Stimulated activated CD4-positive, alpha-beta T cell treated with anti-CD3 and anti-CD28 coated beads, TNF-alpha, amount 100 ng/mL, for 1 hour (primary cell): ENCODE data around the gene ZNF827.

Source experiments
- DNase-seq, 3 donors: peaks; one replicate each; pipeline ENCODE4 v3.0.0-alpha.2; 2020; ENCODE audit warnings: low read depth in 3 of 3, low spot score in 1 of 3

The ZNF827 gene

DNA sequence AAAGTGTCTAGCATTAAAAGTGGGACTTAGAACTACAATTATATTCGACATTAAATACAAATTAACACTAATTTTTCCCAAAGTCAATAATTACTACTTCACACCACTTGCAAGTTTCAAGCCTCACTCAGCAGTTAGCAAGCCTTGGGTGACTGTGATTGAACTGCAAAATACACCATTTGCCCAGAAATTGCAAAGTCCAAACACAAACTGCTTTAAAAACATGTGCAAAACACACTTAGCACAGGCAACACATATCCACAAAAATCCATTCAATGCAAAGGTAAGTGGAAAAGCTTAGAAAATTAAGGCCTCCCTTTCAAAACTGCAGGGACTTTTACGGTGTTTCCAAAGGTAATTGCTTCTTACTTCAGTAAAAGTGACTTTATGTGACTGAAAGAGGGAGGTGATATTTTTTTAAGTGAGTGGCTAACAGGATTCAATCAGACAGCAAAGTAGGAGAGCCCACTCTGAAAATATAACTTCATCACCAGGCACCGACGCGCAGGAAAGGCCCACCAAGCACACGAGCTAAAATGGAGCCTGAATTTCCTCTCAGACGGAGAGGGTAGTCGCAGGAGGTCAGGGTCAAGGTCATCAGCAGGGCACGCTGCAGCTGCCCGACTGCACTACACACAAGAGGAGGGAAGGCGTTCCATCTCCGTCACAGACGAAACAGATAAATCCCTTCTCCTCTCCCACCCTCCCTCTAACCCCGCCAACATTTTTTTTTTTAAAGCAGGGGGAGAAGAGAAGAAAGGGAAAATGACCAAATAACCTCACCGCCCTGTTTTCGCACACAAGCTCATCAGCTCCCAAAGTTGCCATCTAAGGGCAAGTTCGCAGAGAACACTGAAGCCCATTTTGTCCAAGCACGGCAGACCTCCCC, 3.1 kb downstream of the ZNF827 start:
- no peak for DNase-seq

DNA sequence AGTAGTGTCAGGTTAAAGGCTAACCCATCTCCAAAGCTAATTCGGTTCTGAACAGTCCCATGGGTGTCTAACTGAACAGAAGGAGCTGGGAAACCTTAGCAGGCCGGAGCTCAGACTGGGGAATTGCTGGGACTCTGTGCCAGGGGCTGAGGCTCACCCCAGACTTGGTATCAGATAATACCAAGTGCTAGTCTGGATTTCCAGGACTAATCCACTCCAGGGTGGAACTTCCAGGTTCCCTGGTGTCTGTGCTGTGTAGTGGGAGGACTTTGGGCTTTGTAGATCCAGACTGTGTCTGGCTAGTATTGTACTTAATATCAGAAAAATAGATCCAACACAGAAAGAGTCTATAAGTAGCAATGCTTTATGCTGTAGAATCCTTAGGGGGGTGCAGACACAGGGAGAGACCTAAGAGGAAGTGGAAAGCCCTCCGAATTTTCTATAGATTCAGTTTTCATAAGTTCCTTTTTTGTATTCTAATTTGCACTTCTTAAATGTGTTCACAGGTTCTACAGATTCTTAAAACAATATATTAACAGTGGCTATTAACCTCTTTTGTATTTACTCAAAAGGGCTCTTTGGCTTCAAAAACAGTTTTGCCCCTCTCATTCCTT, 4.1 kb downstream of the ZNF827 start:
- no peak for DNase-seq

DNA sequence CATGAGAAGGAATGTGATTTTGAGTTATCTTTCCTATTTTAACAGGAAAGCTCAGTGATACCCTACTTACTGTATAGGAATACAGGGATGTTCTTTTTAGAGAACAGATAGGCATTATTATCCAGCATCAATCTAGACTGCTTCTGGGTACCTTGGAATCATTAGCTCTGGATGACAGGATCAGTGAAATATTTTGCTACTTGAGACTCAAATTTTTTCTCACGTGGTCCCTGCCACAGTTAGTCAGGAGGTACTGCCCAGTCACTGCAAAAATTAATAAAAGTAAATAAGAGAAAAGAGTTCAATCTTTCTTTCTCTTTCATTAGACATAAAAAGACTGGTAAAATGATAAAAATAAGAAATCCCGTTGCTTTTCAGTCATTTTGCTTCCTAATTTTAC, 5.5 kb downstream of the ZNF827 start:
- no peak for DNase-seq

DNA sequence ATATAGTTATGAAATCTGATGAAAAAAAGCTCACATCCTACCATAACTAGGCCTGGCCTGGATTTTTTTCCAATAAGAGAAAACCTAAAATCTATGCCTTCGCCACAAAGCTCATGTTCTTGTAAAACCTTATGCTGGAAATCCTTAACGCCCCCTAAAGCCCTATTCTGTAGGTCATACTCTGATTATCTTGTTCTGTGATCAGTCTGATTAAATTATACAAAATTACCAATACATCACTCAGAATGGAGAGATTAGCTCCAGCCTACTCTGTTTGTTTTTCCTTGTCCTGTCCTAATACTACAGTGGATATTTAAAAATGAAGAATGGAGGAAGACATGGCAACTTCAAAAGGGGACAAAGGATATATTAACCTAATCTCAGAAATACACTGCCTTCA, 7.2 kb downstream of the ZNF827 start:
- no peak for DNase-seq

DNA sequence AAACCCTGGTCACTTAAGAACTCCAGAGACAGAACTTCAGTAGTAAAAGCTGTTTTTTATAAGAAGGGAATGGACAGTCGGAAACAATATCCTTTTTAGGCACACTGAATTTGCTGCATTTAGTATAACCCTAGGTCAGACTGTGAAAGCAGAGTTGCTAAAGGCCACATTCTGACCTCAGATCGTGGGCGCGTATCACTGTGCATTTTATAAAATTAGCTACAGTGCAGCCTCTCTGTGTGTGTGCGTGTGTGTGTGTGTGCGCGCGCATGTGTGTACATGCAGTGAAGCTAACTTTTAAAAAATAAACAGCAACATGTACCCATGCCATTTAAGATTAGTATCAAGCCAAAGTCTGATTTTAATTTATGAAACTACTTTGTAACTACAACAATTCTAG, 8.0 kb downstream of the ZNF827 start:
- no peak for DNase-seq

DNA sequence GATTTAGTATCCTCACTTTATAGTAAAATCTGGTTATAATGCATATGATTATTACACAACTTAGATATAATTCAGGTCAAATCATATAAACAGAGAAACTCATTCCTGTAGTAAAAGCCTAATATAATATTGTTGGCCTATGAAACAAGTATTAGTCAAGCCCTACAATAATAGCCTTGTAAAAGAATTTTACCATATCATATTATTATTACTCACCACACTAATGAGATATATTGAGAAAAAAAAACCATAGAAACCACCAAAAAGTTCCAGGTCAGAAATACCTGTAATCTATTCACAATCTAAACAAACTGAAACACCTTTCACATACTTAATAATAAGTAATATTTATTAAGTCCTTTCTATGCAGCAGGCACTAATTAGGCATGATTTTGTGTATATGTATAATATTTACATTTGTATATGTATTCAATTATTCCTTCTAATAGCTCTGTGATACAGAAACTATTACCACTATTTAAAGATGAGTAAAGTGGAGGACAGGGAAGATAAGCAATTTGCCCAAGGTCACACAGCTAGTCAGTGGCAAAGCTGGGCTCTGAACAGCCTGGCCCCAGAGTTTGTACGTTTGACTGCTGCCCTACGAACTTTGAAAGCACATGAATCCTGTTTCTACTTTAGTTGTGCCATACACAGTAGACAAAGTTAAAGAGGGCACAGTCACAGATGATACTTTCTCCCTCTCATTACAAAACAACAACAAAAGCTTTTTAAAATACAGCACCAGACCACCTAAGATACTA, 9.0 kb downstream of the ZNF827 start:
- no peak for DNase-seq

DNA sequence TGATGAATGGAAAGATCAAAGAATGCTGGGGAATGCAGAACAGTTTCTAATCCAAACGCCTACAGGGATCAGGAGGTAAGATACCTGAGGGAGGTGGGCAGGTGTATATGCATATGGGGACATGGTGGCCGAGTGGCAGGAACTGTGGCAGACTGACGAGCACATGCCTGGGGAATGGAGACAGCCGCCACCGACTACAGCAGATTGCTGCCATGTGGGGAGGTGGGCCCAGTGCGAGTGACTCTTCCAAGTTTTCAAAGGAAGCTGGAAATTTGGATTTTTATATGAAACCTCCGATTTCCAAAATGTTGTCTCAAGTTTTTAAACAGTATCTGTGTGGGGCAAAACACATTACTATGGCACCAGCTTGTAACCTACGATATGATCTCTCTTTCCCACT, 9.9 kb downstream of the ZNF827 start:
- DNase-seq: no peak

DNA sequence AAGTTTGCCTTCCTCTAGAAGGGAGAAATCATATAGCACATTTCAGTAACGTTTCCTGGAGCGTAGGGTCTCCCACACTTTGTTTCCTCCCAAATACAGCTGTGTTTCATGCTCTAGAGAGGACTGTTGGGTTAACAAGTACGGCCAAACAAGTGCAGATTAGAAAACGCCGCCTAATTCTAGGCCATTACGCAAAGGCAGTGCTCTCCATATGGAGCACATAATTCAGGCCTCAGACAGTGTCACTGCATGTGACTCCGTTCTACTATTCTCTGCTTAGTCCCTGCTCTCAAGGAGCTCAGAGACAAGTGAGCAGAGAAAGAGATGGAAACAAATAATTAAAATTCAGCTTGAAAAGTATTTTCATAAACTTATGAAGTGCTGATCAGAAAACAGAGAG, 11.6 kb downstream of the ZNF827 start:
- no peak for DNase-seq

DNA sequence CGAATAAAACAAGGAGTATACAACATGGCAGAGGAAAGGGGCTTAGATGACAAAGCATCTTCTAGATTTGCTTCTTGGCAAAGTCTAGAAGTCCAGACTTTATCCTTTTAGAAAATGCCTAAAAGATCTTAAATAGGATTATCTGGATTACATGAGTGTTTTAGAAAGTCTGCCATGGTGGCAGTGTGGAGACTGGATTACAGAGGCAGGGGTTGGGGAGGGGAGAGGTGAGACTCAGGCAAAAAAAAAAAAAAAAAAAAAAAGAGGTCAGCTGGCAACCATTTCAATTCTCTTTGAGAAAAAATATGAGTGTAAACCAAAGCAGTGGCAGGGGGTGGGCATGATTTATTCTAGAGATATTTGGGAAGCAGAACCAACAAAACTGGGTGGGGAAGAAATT, 17.4 kb downstream of the ZNF827 start:
- no peak for DNase-seq

DNA sequence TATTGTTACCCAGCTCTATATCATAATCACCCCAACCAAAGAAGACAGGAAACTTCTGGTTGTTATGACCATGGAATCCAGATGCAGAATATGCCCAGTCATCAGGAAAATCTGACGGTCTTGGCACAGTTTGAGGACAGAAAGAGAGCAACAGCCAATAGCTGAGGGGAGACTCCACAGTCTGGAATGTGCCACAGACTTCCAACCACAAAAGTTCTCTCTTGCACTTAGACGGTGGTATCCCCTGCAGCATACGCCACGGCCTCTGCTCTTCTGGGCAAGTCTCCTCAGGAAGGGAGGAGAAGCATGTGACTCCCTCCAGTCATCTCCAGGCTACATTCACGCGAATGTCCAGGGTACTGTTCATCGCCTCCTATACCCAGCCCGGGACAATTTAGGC, 18.4 kb downstream of the ZNF827 start:
- no peak for DNase-seq

DNA sequence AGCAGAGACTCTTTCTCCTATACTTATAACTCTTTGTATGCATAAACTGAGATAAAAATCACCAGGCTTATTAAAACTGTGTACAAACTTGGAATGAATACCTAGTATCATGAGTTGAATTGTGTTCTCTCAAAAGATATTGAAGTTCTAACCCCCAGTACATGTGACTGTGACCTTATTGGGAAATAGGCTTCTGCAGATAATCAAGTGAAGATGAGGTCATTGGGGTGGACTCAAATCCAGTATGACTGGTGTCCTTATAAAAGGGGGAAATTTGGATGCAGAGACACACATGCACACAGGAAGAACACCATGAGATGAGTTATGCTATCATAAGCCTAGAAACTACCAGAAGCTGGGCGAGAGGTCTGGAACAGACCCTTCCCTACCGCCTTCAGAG, 26.2 kb downstream of the ZNF827 start:
- no peak for DNase-seq

DNA sequence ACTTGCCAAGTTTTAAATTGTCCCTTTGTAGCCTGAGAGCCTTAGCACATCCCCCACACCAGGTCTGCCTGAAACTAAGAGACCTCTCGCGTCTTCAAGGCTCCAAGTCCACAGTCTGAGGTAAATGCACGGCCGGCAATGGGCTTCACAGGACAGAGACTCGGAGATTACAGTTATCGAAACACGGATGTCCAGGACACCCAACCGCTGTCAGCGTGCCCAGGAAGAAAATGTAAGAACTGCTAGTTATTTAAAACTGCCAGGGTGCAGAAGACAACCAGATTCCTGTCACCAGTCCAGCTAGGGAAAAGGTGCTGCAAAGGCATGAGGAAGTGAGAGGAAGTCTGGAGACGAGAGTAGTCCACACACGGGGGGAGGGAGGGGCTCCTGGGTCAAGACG, 28.9 kb downstream of the ZNF827 start:
- no peak for DNase-seq

DNA sequence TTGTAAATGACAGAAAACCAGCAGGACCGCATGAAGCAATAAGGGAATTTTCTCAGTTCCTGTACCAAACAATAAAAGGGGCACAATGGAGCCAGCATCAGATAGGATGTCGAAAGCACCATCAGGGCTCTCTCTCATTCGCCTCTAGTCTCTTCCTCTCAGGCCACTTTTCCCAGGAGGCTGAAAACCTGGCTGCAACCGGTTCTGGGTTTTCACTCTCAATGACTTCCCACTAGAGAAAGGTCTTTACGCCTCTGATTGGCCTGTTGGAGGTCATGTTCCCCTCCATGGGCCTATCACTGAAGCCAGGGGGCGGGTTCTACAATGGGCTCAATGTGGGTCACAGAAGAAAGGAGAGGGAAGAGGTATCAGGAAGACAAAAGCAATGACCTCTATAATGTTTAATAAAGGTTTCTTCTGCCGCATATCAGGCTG, 29.3 kb downstream of the ZNF827 start:
- DNase-seq: no peak

DNA sequence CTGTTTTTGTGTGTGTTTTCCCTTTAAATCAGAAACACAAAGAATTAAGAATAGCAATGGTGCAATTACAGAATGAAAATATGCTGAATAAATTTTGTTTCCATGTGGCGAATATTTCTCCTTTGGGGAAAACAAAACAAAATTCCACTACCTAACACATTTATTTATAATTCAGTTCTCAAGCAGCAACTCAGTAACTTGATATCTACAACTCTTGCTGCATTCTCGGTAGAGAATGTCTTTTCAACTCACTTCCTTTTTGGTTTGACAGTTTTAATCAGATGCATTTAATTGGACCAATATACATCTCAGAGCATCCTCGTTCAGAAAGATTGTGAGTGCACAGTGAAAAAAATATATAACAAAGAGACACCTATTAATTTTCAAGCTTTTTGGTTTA, 30.8 kb downstream of the ZNF827 start:
- DNase-seq: no peak

DNA sequence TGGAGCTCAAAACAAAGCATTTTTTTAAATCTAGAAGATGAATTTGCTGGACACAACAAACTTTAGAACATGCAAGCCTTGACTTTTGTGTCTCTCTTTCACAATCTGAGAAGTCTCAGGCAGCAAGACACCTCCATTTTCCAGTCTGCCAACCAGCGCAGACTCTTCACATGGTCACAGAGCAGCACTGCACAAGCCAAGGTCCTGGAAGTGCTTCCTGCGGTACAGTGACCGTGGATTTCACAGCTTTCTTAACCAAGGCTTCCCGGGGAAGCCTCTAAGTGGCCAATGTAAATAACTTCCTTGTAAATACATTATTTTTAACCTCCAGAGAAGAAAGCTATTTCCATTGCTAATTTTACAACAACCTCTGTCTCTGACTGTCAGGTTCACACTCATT, 31.2 kb downstream of the ZNF827 start:
- DNase-seq: no peak

DNA sequence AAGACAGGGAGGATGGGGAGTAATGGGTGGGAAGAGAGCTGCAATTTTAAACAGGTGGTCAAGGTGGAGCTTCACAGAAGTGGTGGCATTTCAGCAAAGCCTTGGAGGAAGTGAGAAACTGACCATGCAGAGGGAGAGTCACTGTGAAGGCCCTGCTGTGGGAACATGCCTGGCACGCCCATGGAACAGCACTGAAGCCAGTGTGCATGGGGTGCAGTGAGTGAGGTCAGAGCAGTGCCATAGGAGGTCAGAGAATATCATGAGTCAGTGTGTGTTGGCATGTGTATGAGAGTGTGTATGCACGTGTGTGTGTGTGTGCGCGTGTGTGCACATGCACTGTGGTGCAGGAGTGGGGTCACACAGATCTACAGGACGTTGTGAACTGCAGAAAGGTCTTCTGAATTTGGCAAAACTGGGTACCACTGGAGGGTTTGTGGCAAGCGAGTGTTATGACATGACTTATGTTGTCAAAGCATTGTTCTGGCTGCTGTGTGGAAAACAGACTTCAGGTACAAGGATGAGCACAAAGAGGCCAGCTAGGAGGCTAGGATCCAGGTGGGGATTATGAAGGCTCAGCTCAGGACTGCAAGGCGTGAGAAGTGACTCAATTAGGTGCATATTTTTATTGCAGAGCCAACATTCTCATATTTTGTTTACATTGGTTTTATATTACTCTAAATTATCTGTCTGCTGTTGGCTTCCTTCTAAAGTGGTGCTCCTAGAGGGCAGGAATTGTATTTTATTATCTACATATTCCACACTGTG, 34.0 kb downstream of the ZNF827 start:
- no peak for DNase-seq

DNA sequence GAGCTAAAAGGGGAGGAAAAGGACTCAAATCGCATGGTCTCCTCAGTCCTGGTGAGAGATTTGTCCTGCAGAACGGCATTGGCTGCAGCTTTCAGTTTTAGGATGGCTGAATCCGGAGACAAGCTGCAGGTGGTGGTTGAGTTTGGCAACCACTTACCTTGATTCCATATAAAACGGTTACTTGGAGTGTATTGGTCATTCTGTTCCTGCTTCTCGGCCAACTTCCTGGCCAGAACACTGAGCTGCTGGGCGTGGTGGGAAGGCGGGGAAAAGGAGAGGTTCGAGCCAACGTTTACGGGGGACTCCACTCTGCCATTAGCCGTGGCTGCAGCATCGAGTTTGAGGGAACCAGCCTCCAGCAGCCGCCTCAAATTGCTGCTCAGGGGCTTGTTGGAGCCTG, 36.1 kb downstream of the ZNF827 start:
- no peak for DNase-seq

DNA sequence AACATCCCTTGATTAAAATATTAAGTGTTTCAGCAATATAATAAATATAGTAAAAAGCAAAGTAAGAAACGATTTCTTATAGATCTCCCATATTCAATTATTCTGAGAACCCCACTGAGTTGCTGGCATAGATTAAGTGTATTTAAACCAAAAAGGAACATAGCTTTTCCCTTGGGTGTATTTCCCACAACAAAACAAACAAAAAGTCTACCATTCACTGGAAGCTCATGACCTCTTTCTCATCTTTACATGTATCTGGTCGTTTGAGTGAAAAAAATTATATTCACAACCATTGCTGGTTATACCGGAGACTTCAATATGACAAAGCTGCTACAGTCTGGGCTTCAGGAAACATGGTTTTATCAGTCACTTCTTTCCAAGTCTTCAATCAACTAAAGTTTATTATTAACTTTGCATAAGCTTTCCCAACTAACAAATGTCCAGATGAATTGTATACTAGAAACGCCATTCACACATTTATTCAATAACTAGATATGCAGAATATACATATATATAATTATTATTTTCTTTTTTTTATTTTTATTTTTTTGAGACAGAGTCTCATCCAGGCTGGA, 38.6 kb downstream of the ZNF827 start:
- no peak for DNase-seq

DNA sequence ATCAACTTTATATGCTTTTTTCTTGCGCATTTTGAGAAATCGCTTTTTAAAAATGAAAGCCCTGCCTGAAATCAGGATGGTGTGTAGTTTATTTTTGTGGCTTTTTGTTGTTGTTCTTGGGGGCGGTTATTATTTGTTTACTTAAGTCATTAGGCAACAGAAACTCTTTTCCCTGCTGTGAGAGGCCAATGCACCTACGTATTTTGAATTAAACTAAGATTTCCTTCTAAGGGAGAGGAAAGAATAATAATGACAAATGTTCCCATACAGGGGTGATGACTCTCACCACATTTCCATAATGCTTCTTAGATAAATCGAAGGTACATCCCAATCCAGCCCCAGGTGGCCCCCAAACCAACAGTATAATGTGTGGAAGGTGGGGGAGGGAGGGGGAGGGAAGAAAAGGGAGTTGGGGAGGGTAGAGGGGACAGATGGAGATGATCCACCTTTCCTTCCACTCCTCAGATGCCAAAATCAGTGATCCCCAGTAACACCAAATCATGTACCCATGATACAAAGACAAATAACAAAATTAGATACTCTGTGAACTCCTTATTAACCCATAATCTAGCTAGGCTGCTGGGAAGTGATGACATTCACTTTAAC, 39.6 kb downstream of the ZNF827 start:
- DNase-seq: no peak

DNA sequence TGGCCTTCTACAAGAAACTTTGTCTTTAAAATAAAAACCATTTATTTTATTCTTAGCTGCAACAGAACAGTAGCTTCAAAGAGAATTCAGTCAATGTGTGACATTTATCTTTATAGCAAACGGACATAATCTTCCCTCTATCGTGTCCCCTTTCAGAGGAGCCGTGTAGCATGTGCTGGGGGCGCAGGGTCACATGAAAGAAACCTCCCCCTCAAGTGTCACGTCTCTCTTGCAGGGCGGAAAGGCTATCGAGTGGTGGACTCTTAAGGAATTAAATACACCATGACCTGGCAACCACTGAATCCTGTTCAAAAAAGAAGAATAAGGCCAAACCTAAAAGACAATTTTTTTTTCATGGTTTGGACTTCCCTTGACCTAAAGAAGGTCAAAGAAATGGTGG, 40.2 kb downstream of the ZNF827 start:
- no peak for DNase-seq

DNA sequence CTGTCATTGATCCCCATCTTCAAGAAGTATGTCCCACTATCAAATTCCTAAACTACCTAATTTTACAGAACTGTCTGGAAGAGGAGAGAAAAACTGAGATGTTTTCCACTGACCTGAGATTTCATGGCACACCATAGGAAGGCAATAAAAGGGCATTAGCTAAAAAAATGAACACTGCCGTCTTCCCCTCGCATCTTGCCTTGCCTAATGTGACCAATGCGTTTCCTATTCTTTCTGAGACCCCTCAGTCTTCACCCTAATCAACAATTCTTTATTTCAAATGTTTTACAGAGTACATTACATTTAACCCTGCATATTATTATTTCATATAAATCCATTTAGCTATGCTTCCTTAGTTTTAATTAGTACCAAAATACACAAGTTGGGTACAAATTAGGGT, 43.6 kb downstream of the ZNF827 start:
- no peak for DNase-seq
